GM15510 (cell line): ENCODE results near the gene ABI3.

Experiments used
- POLR2A ChIP-seq: IDR thresholded peaks from 3 replicates; pipeline ENCODE4 v1.6.1; 2011; ENCODE audit warnings: borderline replicate concordance; ENCODE audit not compliant: insufficient read length; ENCODE audit errors: extremely low read depth

The ABI3 gene

DNA sequence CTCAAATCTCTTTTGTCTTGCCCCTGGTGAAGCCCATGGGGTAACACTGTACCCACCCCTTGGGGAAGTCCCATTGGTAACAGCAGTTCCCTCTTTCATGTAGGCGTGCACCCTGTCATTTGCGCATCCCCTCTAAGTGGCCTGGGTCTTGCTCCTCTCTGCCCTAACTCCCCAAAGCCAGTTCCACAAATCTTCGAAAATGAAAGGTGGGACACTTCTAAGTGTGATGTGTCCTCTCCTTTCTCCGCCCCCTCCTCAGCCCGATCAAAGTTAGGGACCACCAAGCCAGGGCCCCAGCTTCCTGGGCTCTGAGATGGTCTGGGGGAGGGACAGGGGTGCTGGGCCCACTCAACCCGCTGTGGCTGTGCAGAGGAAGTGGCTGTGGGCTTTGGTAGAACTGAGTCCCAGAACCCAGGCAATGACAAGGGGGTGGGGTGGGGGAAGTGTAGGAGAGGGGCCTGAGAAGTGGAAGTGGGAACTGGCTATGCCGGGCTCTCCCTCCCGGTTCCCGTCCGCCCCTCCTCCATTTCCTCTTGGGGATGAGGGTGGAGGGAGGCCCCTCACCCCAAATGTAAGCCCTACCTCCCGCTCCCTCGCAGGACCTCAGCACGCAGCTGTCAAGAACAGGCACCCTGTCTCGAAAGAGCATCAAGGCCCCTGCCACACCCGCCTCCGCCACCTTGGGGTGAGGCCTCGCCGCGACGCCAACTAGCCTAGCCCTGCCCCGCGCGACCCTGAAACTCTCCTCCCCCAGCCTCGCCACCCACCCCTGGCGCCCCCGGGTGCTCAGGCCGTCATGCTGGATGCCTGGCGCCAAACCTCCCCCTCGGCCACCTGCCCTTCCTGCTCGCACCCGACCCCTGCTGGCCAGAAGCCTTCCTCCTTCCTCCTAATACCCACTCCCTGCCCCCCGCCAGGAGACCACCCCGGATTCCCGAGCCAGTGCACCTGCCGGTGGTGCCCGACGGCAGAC, 8.7 kb downstream of the ABI3 start:
- no peak for TF ChIP-seq POLR2A

DNA sequence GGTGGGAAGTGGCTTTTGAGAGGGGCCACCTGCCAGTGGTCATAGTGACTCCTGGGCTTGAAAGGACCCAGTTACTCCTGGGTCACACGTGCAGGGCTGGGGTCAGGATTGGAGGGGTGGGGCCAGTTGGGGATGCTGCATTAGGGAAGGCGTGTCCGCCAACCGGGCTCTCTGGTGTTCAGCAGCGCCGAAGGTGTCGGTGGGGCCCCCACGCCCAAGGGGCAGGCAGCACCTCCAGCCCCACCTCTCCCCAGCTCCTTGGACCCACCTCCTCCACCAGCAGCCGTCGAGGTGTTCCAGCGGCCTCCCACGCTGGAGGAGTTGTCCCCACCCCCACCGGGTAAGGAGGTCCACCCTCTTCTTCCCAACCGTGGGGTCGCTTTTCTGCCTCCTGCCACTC, 9.5 kb downstream of the ABI3 start:
- no peak for TF ChIP-seq POLR2A

DNA sequence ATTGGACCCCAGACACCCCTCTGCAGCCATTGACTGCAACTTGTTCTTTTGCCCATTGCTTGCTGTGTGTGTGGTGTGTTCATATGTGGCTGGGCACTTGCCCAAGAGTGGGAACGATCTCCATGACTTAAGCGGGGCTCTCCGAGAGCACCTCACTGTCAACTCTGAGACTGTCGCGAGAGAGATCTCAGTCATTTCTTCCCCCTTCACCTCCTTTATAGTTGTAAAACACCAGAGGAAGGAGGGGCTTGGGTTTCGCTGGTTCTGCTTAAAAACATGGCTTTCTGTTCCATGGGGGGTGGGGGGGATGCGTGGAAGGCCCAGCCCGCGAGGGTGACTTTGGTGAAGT, 12.6 kb downstream of the ABI3 start:
- no peak for TF ChIP-seq POLR2A

DNA sequence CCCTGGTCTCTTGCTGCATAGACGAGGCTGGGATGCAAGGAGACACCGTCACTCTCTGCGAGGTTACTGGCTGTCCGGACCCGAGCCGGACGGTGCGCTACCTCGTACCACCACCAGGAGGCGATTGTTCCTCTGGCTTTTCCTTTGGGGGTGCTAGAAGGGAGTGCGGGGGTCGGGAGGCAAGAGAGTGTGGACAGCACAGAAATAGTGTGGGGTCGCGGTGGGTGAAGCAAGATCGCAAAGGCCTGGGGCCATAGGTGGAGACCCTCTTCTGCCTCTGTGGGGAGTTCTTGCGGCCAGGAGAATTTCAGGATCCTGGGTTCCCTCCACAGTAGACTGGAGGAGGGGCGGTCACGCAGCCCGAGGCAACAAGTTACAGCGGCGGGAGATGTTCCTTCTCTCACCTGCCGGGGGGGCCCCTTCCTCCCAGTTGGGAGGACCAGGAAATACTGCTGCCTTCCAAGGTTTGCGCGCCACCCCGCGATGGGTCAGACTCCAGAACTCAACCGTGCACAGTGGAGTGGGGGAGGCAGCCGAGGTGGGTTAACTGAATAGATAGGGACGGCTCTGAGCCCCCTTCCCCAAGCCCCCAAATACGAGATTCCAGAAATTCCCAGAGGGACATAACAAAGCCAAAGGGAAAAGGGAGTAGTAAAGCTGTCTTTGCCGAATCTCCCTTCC, 13.2 kb downstream of the ABI3 start:
- no peak for TF ChIP-seq POLR2A

DNA sequence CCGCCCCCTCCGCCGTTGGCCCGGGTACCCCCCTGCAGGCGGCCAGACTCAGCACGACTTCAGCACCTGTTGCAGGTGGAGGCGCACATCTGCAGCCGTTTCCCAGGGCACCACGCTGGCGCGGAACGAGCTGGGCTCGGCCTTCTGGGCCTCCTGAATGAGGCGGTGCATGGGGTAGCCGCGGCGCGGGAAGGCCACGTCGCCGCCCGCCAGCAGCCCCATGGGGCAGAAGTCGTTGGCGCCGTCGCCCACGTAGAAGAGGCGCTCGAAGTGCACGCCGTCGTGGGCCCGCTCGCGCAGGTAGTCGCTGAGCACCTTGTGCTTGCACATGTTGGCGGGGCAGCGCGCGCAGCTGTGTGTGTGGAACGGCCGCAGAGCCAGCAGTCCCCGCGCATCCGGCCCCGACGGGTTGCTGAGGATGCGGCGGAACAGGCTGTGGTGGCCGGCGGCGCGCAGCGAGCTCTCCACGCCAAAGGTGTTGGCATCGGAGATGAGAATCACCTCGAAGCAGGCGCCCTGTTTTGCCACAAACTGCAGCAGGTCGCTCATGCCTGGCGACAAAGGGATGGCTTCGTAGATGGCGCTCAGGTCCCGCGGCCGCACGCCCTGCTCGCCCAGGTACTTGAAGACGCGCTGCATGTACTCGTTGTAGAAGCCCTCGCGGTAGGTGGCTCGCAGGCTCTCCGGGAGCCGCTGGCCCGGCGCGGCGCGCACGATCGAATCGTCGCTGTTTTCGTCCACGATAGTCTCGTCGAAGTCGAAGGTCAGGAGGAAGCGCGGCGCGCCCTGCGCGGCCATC, 13.9 kb downstream of the ABI3 start:
- TF ChIP-seq POLR2A, result peak; percentile 39

DNA sequence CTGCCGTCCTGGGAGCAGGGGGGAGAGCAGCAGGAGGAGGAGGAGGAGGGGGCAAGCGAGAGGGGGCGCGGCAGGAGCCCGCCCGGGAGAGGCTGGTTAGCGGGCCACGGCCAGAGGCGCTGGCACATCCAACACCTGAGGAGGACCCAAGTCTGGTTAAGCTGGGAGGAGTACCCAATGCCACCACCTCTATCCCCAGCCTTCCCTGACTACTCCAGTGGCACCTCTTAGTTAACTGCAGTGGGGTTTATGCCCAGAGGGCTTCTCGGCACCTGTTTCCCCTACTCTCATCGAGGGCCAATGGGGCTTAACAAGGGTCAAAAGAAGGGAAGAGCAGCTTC, 14.5 kb downstream of the ABI3 start:
- TF ChIP-seq POLR2A, result no peak

DNA sequence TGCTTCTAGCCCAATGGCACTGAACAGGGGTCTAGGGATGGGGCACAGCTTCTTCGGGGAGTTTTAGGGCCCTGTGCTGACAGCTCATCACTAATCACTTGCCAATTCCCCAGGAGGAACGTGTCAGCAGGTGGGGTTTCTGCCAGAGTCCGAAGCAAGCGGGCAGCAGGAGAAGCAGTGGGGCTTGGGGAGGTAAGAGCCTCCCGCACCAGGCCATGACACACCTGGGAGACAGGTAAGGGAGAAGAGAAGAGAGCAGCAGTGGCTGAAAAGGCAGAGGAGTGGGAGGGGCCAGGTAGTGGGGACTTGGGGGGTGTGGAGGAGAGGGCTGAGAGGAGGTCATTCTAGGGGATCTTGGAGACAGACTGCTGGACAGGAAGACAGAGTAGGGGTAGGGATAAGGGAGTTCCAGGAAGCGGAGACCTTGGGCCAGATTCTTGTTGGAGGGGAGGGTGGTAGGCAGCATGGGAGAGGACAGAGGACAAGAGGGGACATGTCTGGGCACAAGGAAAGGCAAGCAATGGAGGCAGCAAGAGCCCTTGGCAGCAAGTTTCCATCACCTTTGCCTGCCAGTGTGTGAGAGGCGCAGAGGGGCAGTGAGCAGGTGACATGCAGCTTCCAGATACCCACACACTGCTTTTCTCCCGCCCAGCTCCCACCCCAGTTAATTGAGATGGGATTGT, 15.2 kb downstream of the ABI3 start:
- no peak for TF ChIP-seq POLR2A

DNA sequence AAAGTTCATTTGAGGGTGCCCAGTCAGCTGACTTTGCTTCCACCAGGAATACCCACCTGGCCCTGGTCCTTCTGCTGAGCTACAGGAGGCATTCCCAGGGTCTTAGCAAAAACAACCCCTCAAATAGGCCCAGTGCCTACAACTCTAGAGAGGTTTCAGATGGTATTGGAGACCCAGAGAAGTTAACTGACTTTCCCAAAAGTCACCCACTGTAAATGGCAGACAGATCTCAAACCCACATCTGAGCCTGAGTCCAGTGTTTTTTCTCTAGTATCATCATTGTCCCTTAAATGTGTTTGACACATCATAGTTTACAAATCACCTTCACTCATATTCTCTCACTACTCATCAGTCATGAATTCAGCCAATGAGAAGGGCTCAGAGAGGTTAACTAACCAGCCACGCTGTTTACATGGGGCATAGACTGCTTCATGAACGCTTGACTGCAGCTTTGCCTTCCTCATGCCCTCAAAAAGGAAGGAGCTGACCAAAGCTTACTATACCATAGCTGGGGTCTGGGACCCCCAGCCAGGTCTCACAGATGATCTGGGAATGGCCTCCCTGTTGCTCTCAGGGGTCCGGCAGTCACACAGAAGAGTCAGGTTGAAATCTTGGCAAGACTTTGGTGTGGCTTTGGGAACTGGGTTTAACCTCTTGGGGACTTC, 16.4 kb downstream of the ABI3 start:
- TF ChIP-seq POLR2A, result no peak

DNA sequence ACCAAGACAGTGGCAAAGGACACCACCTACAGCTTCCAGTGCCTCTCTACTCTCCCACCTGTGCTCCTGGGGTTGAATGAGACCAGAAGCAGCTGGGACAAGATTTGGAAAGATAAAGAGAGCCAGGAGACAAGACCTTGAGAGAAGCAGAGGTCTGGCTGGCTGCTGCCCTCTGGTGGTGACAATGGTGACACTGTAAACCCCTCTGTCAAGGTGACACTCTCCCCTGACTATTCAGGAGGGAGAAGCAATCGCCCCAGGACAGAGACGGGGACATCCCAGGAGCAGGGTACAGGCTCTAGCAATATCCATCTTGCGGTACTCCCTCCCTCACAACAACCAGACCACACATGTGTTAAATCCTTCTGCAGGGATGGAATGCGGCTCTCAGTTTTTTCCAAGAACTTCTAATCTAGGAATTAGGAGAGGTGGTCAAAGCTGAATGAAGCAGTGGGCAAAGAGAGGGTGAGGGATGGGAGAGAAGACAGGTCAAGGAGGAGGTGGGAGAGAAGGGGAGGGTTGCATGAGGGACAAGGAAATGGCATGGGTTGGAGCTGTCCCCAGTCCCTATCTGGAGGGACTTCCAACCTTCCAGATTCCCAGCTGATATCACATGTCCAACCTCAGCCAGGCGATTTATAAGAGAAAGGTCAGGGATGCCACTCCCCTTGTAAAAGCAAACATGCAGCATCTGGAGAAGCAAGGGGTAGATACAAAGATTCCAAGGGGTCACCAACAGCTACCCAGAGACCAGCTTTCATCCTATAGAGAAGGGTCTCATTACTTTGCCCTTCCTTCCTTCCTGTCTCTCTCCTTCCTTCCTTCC, 17.1 kb downstream of the ABI3 start:
- TF ChIP-seq POLR2A, result no peak

DNA sequence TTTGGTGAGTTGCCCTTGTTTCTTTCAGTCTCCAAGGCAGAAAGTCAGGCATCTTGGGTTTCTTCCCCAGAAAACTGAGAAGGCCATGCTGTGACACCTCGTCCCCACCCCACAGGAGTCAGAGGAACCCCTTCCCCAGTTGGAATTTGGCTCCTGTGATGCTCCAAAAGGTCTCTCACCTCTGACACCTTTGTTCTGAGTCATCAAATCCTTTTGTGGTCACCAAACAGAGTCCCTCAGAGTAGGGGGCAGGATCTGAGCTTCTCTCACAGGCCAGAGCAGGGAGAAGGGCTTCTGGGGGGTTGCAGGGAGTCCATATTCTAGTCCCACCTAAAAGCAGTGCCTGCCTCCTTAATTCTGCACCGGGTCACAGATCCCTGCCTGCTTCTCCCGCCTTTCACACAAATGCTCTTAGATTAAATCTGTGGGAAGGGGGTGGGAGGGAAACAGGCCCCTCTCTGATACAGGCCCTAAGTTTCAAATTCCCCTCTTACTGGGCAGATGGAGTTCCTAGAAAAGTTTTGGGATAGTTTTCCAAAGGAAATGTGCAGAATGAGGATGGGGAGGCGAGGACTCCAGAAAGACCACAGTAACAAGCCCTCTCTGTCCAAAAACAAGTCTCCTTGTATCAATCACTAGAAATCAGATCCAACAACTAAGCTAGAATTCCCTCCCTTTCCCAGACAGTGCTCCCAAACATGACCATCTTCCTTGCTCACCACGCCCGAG, 18.7 kb downstream of the ABI3 start:
- no peak for TF ChIP-seq POLR2A

DNA sequence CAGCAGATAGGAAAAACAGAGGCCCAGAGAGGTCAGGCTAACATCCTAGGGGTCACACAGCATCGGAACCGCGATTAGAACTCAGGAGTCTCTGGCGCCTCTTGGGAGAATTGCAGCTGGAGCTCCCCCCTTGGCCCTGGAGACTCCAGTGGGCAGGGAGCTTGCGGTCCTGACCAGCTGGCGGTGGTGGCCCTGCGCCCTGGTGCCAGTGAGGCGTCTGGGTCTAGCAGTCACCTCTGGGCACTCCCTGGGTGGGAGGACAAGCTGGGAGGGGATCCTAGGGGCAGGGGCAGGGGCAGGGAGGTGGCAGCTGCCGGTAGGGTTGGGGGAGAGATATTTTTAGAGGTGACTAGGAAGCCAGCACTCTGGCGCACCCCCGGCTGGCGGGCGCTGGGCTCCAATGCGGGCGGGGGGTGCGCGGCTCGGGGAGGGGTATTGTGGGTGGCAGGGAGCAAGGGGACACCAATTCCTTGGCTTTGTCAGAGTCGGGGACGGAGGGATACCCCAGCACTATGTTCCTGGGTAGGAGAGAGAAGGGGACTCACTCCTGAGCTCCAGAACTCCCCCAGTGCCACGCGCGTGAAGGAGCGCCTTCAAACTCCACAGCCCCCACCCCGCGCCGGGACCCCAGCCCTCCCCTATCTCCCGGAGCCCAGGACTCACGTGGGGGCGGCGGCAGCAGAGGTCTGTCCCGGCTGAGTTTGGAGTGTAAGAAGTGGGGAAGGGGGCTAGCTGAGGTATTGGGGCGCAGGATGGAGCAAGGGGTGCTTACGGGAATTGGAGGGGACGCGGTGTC, 19.5 kb downstream of the ABI3 start:
- no peak for TF ChIP-seq POLR2A
